OCI-LY7 (cell line): ENCODE data around the gene PFKFB3. TPM values are rescaled to one million over a fixed set of nuclear protein-coding genes. Genes with fewer than 3 reads are reported as not detected.

Source experiments
- BruUV-seq: library from RNA; stranded (reverse); fragments of 400-500 nt; replicated peaks from 2 replicates; lab custom pipeline; 2021; lab: Mats Ljungman, UMichigan
- CTCF ChIA-PET: fragments of 300-600 bp; sonication (Branson Sonifier 250); formaldehyde crosslinking; loops from one replicate; lab custom pipeline; 2022; ENCODE audit warnings: antibody characterized with exemption; ENCODE audit not compliant: unreplicated experiment; lab: Charles Lee
- POLR2A ChIA-PET: fragments of 300-600 bp; sonication (Branson Sonifier 250); formaldehyde crosslinking; loops from one replicate; lab custom pipeline; 2022; ENCODE audit warnings: antibody characterized with exemption; lab: Charles Lee
- DNase-seq: peaks from one replicate; pipeline ENCODE4 v3.0.0-alpha.2; 2015; ENCODE audit warnings: low spot score
- H2AFZ ChIP-seq: fragments of 200-600 bp; sonication (generic), shearing (Covaris generic); 2 replicates; pipeline ENCODE4 v1.6.1; 2014; ENCODE audit warnings: mild to moderate bottlenecking, antibody characterized with exemption, low read length, moderate library complexity
- H3K27ac ChIP-seq: fragments of 200-600 bp; sonication (generic); 2 replicates; pipeline ENCODE4 v1.5.1; 2014; ENCODE audit warnings: mixed run types, low read depth, mild to moderate bottlenecking, moderate library complexity, low read length, inconsistent platforms; ENCODE audit not compliant: poor library complexity, severe bottlenecking
- H3K36me3 ChIP-seq: fragments of 200-600 bp; sonication (generic); 2 replicates; pipeline ENCODE4 v1.6.1; 2014; ENCODE audit warnings: mild to moderate bottlenecking, antibody characterized with exemption, low read length, moderate library complexity, mixed read lengths; ENCODE audit not compliant: insufficient read depth
- H3K4me1 ChIP-seq: fragments of 200-600 bp; sonication (generic); 2 replicates; pipeline ENCODE4 v1.5.1; 2014; ENCODE audit warnings: mild to moderate bottlenecking, low read length; ENCODE audit not compliant: insufficient read depth, poor library complexity, severe bottlenecking
- H3K4me2 ChIP-seq: fragments of 200-600 bp; sonication (generic); 2 replicates; pipeline ENCODE4 v1.6.1; 2014; ENCODE audit warnings: mild to moderate bottlenecking, low read length
- H3K4me3 ChIP-seq: fragments of 200-600 bp; sonication (generic); 2 replicates; pipeline ENCODE4 v1.5.1; 2014; ENCODE audit warnings: mild to moderate bottlenecking, low read depth, low read length; ENCODE audit not compliant: poor library complexity, severe bottlenecking
- H3K79me2 ChIP-seq: fragments of 200-600 bp; sonication (generic); 2 replicates; pipeline ENCODE4 v1.6.1; 2016; ENCODE audit warnings: low read depth, mild to moderate bottlenecking, low read length, moderate library complexity, mixed read lengths; ENCODE audit not compliant: insufficient read depth
- H3K9me2 ChIP-seq: fragments of 200-600 bp; sonication (generic); 2 replicates; pipeline ENCODE4 v1.6.1; 2016; ENCODE audit warnings: mild to moderate bottlenecking, low read length, mixed read lengths; ENCODE audit not compliant: insufficient read depth
- H3K9me3 ChIP-seq: fragments of 200-600 bp; sonication (generic); 2 replicates; pipeline ENCODE4 v1.6.1; 2014; ENCODE audit warnings: mild to moderate bottlenecking, mixed run types, low read length, mixed read lengths
- H4K20me1 ChIP-seq: fragments of 200-600 bp; sonication (generic); 2 replicates; pipeline ENCODE4 v1.6.1; 2014; ENCODE audit warnings: mild to moderate bottlenecking, antibody characterized with exemption, low read length, moderate library complexity, mixed read lengths; ENCODE audit not compliant: insufficient read depth
- CTCF ChIP-seq: fragments of 200-600 bp; sonication (generic); conservative IDR thresholded peaks from 2 replicates; pipeline ENCODE4 v1.5.1; 2014; ENCODE audit warnings: mild to moderate bottlenecking, antibody characterized with exemption, low read length, moderate library complexity, mixed read lengths
- EZH2phosphoT487 ChIP-seq: fragments of 200-600 bp; sonication (generic); IDR thresholded peaks from 2 replicates; pipeline ENCODE4 v1.6.1; 2018; ENCODE audit warnings: low read depth, borderline replicate concordance, mild to moderate bottlenecking, mixed run types, antibody characterized with exemption, low read length, moderate library complexity, mixed read lengths
- intact Hi-C: fragments of 100-400 bp; cut with micrococcal nuclease; formaldehyde crosslinking; loops from one replicate; pipeline ENCODE4 v1.10.0; 2022; ENCODE audit not compliant: unreplicated experiment
- total RNA-seq, 2 experiments: library from RNA; depleted of rRNA in 1 of 2; stranded (reverse); fragments of >200 nt in 1 of 2; shearing (Covaris generic) in 1 of 2; gene quantifications; 2 replicates each; pipeline ENCODE4 v1.2.3, GENCODE V29; 2014 to 2022

The PFKFB3 gene
- total RNA-seq, 2 experiments from 2014 or later = 33.7 to 50.7 TPM

GRCh38 chr10:6255548-6256061 is 52.9 kb downstream of the PFKFB3 start:
- TF ChIP-seq CTCF (no peak), EZH2phosphoT487 (no peak)
- no peaks in the 10 kb centered on the region for H3K4me1 ChIP-seq
- intact Hi-C loops = no loop called here
- H3K4me2 ChIP-seq = no peak overlapping the region
- no peaks in the 10 kb centered on the region for H3K9me2 ChIP-seq
- H3K36me3 ChIP-seq = no peaks in the 10 kb centered on the region
- ChIA-PET CTCF (no interaction called here), POLR2A (interaction anchor here (0.6 kb wide), 1 partner anchor 790 kb away, joined by 3 read pairs; no protein-coding TSS in a partner anchor)
- no peak overlapping the region for H2AFZ ChIP-seq
- BruUV-seq = no TSS peak
- DNase-seq = no peak
- 0 out of 2 replicates have a peak, but pooled peaks cover 2% of the 10 kb centered on the region for H3K9me3 ChIP-seq
- no peaks in the 10 kb centered on the region for H4K20me1 ChIP-seq
- H3K79me2 ChIP-seq = no peaks in the 10 kb centered on the region
- H3K27ac ChIP-seq = no peak overlapping the region
- no peak overlapping the region for H3K4me3 ChIP-seq

GRCh38 chr10:6256439-6256838 is 53.7 kb downstream of the PFKFB3 start:
- Histone ChIP-seq H4K20me1 (no peaks in the 10 kb centered on the region), H3K4me2 (no peak overlapping the region), H3K4me1 (no peaks in the 10 kb centered on the region), H3K4me3 (no peak overlapping the region), H3K9me3 (0 out of 2 replicates have a peak, but pooled peaks cover 10% of the 10 kb centered on the region), H3K27ac (no peak overlapping the region), H2AFZ (no peak overlapping the region), H3K36me3 (no peaks in the 10 kb centered on the region), H3K79me2 (no peaks in the 10 kb centered on the region), H3K9me2 (no peaks in the 10 kb centered on the region)
- ChIA-PET CTCF (no interaction called here), POLR2A (interaction anchor here (0.6 to 0.9 kb wide), 2 partner anchors 9 to 92 kb away, joined by 3 to 7 read pairs; no protein-coding TSS in a partner anchor)
- TF ChIP-seq EZH2phosphoT487 (no peak), CTCF (no peak)
- DNase-seq = no peak
- BruUV-seq = no TSS peak
- intact Hi-C loops = no loop called here

- Histone ChIP-seq H3K4me1 (no peaks in the 10 kb centered on the region), H3K36me3 (no peaks in the 10 kb centered on the region), H3K79me2 (no peaks in the 10 kb centered on the region), H3K27ac (no peak overlapping the region), H3K4me3 (no peak overlapping the region), H3K4me2 (no peak overlapping the region), H3K9me3 (0 out of 2 replicates have a peak, but pooled peaks cover 10% of the 10 kb centered on the region), H2AFZ (no peak overlapping the region), H4K20me1 (no peaks in the 10 kb centered on the region), H3K9me2 (no peaks in the 10 kb centered on the region)
- intact Hi-C loops = no loop called here
- POLR2A ChIA-PET = no interaction called here
- TF ChIP-seq EZH2phosphoT487 = no peak
- TF ChIP-seq CTCF = no peak
- CTCF ChIA-PET = no interaction called here
- DNase-seq = no peak
- no TSS peak for BruUV-seq
Observed at GRCh38 chr10:6259153-6259552, 56.4 kb downstream of the PFKFB3 start.
